Pancreas (tissue), 10 donors: Measurements from ENCODE around the gene EXO1. TPM values are rescaled to one million over a fixed set of nuclear protein-coding genes. Genes with fewer than 3 reads are reported as not detected.
"Not testable (repeated sequence)": the region's sequence is repeated elsewhere in the genome, so short reads cannot be mapped to it uniquely, and the experiment has no call there.

Experiments used
- ATAC-seq, 4 donors: fragments of 200-7000 bp; cut with Tn5 transposase; one replicate each; pipeline versions ENCODE4 v1.8.0 to v1.9.1; 2020; ENCODE audit warnings: mild to moderate bottlenecking in 4 of 4, moderate library complexity in 4 of 4
- DNase-seq, 6 donors: peaks; one replicate each; pipeline ENCODE4 v3.0.0-alpha.2; 2020
- FAIRE-seq: peaks from 2 replicates; lab custom pipeline; 2012; peaks lifted over from hg19 to GRCh38; lab: Jason Lieb, UNC
- H3K27ac ChIP-seq, 4 donors: fragments of 200-600 bp; sonication (generic); 1 replicate in 3 of 4; 2 replicates in 1 of 4; pipeline versions ENCODE4 v1.5.0 to v1.8.0; 2020
- H3K27me3 ChIP-seq, 4 donors: fragments of 200-600 bp; one replicate each; pipeline ENCODE4 v1.8.0; 2021
- H3K36me3 ChIP-seq, 3 donors: fragments of 200-600 bp; sonication (generic) in 1 of 3; one replicate each; pipeline versions ENCODE4 v1.5.0 to v1.8.0; 2020 to 2021
- H3K4me1 ChIP-seq, 3 donors: fragments of 200-600 bp; one replicate each; pipeline ENCODE4 v1.8.0; 2021
- H3K4me3 ChIP-seq, 4 donors: fragments of 200-600 bp; sonication (generic) in 2 of 4; one replicate each; pipeline versions ENCODE4 v1.5.0 to v1.8.0; 2020 to 2021
- H3K9me3 ChIP-seq, 4 donors: fragments of 200-600 bp; one replicate each; pipeline ENCODE4 v1.8.0; 2021
- WGBS, 2 donors: extraction: QIAGEN DNeasy Blood & Tissue Kit; methylation state at CpG; one replicate each; pipeline ENCODE4 v1.1.7; 2013; 5-methylcytosine and 5-hydroxymethylcytosine counted together
- intact Hi-C, 3 donors: fragments of 100-400 bp; cut with DNase I; formaldehyde crosslinking; loops; one replicate each; pipeline versions ENCODE4 v1.11.1 to v1.14.2; 2022
- polyA plus RNA-seq, 2 donors: library from polyadenylated mRNA; stranded (reverse); fragments of 200-250 nt; gene quantifications; one replicate each; pipeline ENCODE4 v1.2.3, GENCODE V29; 2013
- total RNA-seq, 6 donors: library from RNA; stranded (reverse); fragmentation: NEBNext Ultra II Directional in 4 of 6; extraction: Animal tissue kit (Norgen Biotek cat#: 25700) in 4 of 6; gene quantifications; one replicate each; pipeline versions ENCODE4 v1.2.1 to v1.2.4, GENCODE V29; 2021 to 2023
- TF ChIP-seq, protein P1 (sequence below), 4 donors: fragments of 200-600 bp; sonication (generic) in 3 of 4; IDR thresholded peaks; one replicate each; pipeline versions ENCODE4 v1.5.0 to v1.8.0; 2021; ENCODE audit warnings: antibody characterized with exemption in 4 of 4
- donor health status: healthy with polysubstance abuse.
- donor health status: DM: no; HTN: no; CAD: no; lungs with moderate emphysema.
- donor health status: DM: no; HTN: no; CAD: no.
- donor health status: control.
- donor health status: control.
- donor health status: Bipolar disorder and iron deficiency.
- donor health status: DM: yes; HTN: yes; CAD: no.
- donor health status: DM: no; HTN: no; CAD: no.
- donor health status: DM: no; HTN: no; CAD: no.
- donor health status: DM: yes; HTN: yes; CAD: no.

The EXO1 gene
- total and polyA plus RNA-seq, 8 donors: 0.08 to 0.84 (median 0.34) TPM; not detected in 2

DNA sequence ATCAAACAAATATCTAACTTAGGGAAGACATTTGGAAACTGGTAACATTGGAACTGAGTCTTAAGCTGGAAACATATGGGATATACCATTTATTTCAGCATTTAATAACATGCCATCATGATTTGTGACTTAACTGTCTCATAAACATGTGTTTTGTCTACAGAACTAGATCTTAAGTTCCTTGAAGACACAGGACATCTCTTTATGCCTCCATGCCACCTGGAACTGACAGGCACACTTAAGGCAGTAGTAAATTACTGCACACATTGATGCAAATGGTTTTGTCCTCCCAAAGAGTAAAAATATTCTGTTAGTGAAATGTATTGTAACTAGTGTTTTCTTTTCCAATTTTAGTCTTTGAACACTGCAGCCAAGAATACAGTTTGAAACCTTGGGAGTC, 1.6 kb upstream of the EXO1 start:
- no peak overlapping the region for H3K4me3 ChIP-seq
- intact Hi-C loops: no loop called here
- no peaks in the 10 kb centered on the region for H3K9me3 ChIP-seq
- TF ChIP-seq, protein P1, sequence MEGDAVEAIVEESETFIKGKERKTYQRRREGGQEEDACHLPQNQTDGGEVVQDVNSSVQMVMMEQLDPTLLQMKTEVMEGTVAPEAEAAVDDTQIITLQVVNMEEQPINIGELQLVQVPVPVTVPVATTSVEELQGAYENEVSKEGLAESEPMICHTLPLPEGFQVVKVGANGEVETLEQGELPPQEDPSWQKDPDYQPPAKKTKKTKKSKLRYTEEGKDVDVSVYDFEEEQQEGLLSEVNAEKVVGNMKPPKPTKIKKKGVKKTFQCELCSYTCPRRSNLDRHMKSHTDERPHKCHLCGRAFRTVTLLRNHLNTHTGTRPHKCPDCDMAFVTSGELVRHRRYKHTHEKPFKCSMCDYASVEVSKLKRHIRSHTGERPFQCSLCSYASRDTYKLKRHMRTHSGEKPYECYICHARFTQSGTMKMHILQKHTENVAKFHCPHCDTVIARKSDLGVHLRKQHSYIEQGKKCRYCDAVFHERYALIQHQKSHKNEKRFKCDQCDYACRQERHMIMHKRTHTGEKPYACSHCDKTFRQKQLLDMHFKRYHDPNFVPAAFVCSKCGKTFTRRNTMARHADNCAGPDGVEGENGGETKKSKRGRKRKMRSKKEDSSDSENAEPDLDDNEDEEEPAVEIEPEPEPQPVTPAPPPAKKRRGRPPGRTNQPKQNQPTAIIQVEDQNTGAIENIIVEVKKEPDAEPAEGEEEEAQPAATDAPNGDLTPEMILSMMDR (IDR thresholded peaks at IDR 0.05): no peak
- no peak for ATAC-seq
- no peaks in the 10 kb centered on the region for H3K27me3 ChIP-seq
- DNase-seq: no peak
- no peak overlapping the region for H3K27ac ChIP-seq
- FAIRE-seq: no peak
- H3K36me3 ChIP-seq: no peaks in the 10 kb centered on the region
- peaks cover 4 to 5% (median 4%) of the 10 kb centered on the region in 3 donors for H3K4me1 ChIP-seq

DNA sequence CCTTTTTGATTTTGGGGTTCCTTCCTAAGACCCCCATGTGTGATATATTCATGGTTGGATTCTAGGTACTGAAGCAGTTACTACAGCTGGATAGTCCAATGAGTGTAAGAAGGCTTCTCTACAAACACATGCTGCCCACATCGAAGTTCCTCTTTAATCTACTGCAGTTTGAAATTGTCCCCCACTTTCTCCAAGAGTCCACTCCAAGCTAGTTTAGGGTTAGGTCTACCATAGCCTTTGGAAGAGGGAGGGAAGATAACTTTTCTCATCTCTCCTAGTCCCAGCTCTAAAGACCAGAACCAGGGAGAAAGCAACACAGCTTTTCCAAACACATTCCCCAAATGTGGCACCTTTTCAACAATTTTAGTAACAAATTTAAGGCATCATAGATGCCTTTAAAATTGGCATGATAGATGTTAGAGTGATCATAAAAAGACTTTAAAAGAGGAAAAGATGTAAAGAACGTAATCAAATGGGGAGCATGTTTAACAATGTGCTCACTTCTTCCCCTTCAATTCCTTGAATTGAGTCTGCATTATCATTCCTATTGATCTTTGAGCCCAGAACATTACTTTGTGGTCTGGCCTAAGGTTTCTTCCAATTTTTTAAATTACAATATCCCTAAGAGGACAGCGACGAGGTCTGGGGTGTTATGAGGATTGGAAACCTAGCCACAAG, 1.0 kb upstream of the EXO1 start:
- FAIRE-seq: no peak
- no peak for DNase-seq
- no peaks in the 10 kb centered on the region for H3K9me3 ChIP-seq
- 90 to 92% methylated on average over 4 of the region's 4 CpGs for WGBS, 2 donors
- ATAC-seq: no peak
- H3K27me3 ChIP-seq: no peaks in the 10 kb centered on the region
- intact Hi-C loops: no loop called here
- TF ChIP-seq, protein P1 (IDR thresholded peaks at IDR 0.05): no peak
- H3K4me1 ChIP-seq: peaks cover 4 to 5% (median 4%) of the 10 kb centered on the region in 3 donors
- H3K36me3 ChIP-seq: no peaks in the 10 kb centered on the region
- peak overlapping the region in 1 of 4 donors; percentile 99 for H3K27ac ChIP-seq
- H3K4me3 ChIP-seq: peak overlapping the region in 1 of 4 donors; percentile 56

DNA sequence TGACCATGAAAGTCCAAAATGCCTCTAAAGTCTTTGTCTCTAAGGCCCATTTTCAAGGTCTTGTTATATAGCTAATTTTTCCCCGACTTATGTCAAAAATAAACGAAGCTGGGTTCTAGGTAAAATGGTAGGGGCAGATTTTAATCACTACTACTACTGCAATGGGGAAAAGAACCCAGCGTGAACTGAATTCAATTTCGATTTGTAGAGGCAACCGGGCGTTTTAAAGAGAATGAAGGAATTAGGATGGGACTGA, 536 bp upstream of the EXO1 start:
- ATAC-seq (no peak), FAIRE-seq (no peak), DNase-seq (no peak)
- intact Hi-C loops: no loop called here
- peak overlapping the region; percentile 91 to 99 (median 95) for H3K27ac ChIP-seq
- H3K36me3 ChIP-seq: no peaks in the 10 kb centered on the region
- H3K4me3 ChIP-seq: peak overlapping the region; percentile 56 to 94 (median 85)
- no peaks in the 10 kb centered on the region for H3K27me3 ChIP-seq
- 3 to 6% methylated on average over 6 of the region's 6 CpGs for WGBS, 2 donors
- peaks cover 4 to 5% (median 4%) of the 10 kb centered on the region in 3 donors for H3K4me1 ChIP-seq
- TF ChIP-seq, protein P1 (IDR thresholded peaks at IDR 0.05): no peak
- H3K9me3 ChIP-seq: no peaks in the 10 kb centered on the region

DNA sequence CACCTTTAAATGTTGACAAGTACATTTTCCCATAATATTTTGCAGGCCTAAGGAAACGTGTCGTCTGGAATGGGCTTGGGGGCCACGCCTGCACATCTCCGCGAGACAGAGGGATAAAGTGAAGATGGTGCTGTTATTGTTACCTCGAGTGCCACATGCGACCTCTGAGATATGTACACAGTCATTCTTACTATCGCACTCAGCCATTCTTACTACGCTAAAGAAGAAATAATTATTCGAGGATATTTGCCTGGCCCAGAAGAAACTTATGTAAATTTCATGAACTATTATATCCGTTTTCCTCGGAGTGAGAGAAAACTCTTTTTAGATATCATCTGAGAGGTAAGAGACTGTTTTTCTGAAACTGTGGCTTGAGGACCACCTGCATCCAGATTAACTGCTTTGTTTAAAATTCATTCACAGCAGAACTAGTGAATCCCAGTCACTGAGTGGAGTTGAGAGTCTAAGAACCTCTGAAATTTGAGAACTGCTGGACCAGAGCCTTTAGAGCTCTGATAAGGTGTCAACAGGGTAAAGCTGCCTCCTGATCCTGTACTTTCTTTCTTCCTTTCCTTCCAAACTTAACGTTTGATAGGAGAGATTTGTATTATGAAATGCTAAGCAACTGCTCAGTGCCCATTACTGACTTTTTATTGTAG, 811 bp downstream of the EXO1 start:
- intact Hi-C loops: no loop called here
- WGBS, 2 donors: 3 to 4% methylated on average over 13 of the region's 13 CpGs
- TF ChIP-seq, protein P1 (IDR thresholded peaks at IDR 0.05): no peak
- peak overlapping the region in 1 of 4 donors; percentile 56 for H3K4me3 ChIP-seq
- H3K4me1 ChIP-seq: peaks cover 4 to 5% (median 4%) of the 10 kb centered on the region in 3 donors
- ATAC-seq (no peak), FAIRE-seq (no peak), DNase-seq (no peak)
- no peak overlapping the region for H3K27ac ChIP-seq
- no peaks in the 10 kb centered on the region for H3K27me3 ChIP-seq
- H3K9me3 ChIP-seq: no peaks in the 10 kb centered on the region
- no peaks in the 10 kb centered on the region for H3K36me3 ChIP-seq

DNA sequence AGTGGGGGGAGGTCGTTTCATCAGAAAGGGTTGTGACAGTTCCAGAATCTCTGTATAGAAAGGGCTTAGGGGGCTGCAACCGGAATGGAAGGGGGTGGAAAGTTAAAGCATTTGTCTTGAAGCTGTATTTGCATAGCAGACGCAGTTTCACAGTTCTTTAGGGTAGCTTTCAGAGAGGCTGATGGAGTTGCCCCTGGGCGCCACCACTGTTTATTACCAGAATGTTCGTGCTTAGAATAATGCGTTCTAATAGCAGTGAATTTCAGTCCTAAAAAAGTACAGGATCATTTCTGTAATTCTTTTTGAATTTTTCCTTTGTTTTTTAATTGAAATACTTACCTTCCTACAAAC, 1.3 kb downstream of the EXO1 start:
- intact Hi-C loops: no loop called here
- Histone ChIP-seq H3K4me3 (no peak overlapping the region), H3K4me1 (peaks cover 4 to 5% (median 4%) of the 10 kb centered on the region in 3 donors), H3K27ac (no peak overlapping the region), H3K27me3 (no peaks in the 10 kb centered on the region), H3K36me3 (no peaks in the 10 kb centered on the region), H3K9me3 (no peaks in the 10 kb centered on the region)
- FAIRE-seq (no peak), ATAC-seq (no peak), DNase-seq (no peak)
- TF ChIP-seq, protein P1 (IDR thresholded peaks at IDR 0.05): no peak
- WGBS, 2 donors: 50% methylated on average over 6 of the region's 6 CpGs

DNA sequence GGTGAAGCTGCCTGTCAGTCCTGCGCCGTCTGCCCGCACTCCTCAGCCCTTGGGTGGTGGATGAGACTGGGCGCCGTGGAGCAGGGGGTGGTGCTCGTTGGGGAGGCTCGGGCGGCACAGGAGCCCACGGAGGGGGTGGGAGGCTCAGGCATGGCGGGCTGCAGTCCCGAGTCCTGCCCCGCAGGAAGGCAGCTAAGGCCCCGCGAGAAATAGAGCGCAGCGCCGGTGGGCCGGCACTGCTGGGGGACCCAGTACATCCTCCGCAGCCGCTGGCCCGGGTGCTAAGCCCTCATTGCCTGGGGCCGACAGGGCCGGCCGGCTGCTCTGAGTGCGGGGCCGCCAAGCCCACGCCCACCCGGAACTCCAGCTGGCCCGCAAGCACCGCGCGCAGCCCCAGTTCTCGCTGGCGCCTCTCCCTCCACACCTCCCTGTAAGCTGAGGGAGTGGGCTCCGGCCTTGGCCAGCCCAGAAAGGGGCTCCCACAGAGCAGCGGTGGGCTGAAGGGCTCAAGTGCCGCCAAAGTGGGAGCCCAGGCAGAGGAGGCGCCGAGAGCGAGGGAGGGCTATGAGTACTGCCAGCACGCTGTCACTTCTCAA, 7.6 kb downstream of the EXO1 start:
- H3K4me3 ChIP-seq, H3K9me3 ChIP-seq, H3K27me3 ChIP-seq, H3K27ac ChIP-seq, H3K4me1 ChIP-seq, FAIRE-seq, intact Hi-C loops, ATAC-seq, H3K36me3 ChIP-seq: not testable (repeated sequence)
- peak in 1 of 6 donors; percentile 69 for DNase-seq
- WGBS, 2 donors: 96 to 97% methylated on average over 30 to 35 of the region's 41 CpGs
